Prostate gland (tissue), 2 donors: ENCODE data around the gene HTD2. TPM values are rescaled to one million over a fixed set of nuclear protein-coding genes. Genes with fewer than 3 reads are reported as not detected.

Source experiments
- DNase-seq: peaks from one replicate; pipeline ENCODE4 v3.0.0-alpha.2; 2019; ENCODE audit warnings: low spot score
- H3K27ac ChIP-seq, 2 donors: fragments of 200-600 bp; sonication (generic); 2 replicates each; pipeline ENCODE4 v1.5.1; 2017 to 2019
- H3K27me3 ChIP-seq: fragments of 200-600 bp; sonication (generic); replicated peaks from 2 replicates; pipeline ENCODE4 v1.5.1; 2019; ENCODE audit not compliant: insufficient read depth
- H3K36me3 ChIP-seq, 2 donors: fragments of 200-600 bp; sonication (generic); 1 replicate in 1 of 2; 2 replicates in 1 of 2; pipeline versions ENCODE4 v1.5.1 to v1.8.1; 2017 to 2019
- H3K4me1 ChIP-seq: fragments of 200-600 bp; sonication (generic); replicated peaks from 2 replicates; pipeline ENCODE4 v1.5.1; 2019
- H3K4me3 ChIP-seq, 2 donors: fragments of 200-600 bp; sonication (generic); 2 replicates each; pipeline ENCODE4 v1.5.1; 2017 to 2019
- H3K9me3 ChIP-seq: fragments of 200-600 bp; sonication (generic); 2 replicates; pipeline ENCODE4 v1.5.1; 2017
- CTCF ChIP-seq, 4 experiments: fragments of 200-600 bp in 2 of 4; fragments of 450-650 bp in 2 of 4; sonication (generic) in 2 of 4; IDR thresholded peaks; 1 replicate in 3 of 4; 2 replicates in 1 of 4; pipeline ENCODE4 v1.5.1; 2016 to 2019; ENCODE audit warnings: antibody characterized with exemption in 4 of 4, mild to moderate bottlenecking in 2 of 4, moderate library complexity in 2 of 4
- POLR2A ChIP-seq: fragments of 450-650 bp; IDR thresholded peaks from one replicate; pipeline ENCODE4 v1.6.1; 2016; ENCODE audit warnings: antibody characterized with exemption, mild to moderate bottlenecking
- POLR2AphosphoS5 ChIP-seq: sonication (generic); formaldehyde crosslinking; IDR thresholded peaks from one replicate; pipeline ENCODE4 v1.6.1; 2017; ENCODE audit warnings: antibody characterized with exemption
- WGBS: methylation state at CpG from one replicate; pipeline ENCODE4 v1.1.5; 2018; 5-methylcytosine and 5-hydroxymethylcytosine counted together
- intact Hi-C: fragments of 100-400 bp; cut with DNase I; formaldehyde crosslinking; loops from one replicate; pipeline ENCODE4 v1.14.2; 2022
- total RNA-seq, 2 donors: library from RNA; depleted of rRNA; stranded (reverse); fragments of >200 nt; gene quantifications; one replicate each; pipeline ENCODE4 v1.1.0, GENCODE V29; 2016

HTD2 gene
- total RNA-seq, 2 donors from 2014 or later, result 15.4 to 17.1 TPM

DNA sequence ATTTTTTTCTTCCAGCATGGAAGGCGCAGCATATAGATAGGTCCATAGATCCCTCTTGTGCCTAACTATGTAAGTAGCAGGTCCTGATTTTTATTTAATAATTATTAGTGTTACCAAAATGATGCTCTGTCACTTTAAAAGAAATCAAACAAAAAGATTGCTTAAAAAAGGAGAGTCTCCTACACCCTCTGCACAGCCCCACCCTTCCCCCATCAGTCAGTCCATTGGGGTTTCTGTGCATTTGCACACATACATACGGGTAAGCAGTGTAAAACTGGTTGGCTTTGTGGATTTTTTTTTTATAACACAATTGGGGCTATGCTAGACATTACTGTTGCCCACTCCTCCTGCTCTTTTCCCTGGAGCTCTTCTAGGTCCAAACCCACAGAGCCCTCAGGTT, 7.2 kb upstream of the HTD2 start:
- Histone ChIP-seq H3K36me3 (no peaks in the 10 kb centered on the region), H3K9me3 (no peaks in the 10 kb centered on the region), H3K27ac (no peak overlapping the region), H3K4me1 (no peaks in the 10 kb centered on the region), H3K27me3 (no peaks in the 10 kb centered on the region), H3K4me3 (no peak overlapping the region)
- intact Hi-C loops, result loop anchor here (2.0 to 5.0 kb wide), 3 partner anchors 62 to 122 kb away; partner anchors contain the start of gene ABHD6
- DNase-seq, result no peak
- WGBS, result 64% methylated on average over 2 of the region's 2 CpGs
- TF ChIP-seq CTCF (IDR thresholded peaks at IDR 0.05) (no peak), POLR2A (no peak), POLR2AphosphoS5 (no peak)

- Histone ChIP-seq H3K4me1 (no peaks in the 10 kb centered on the region), H3K36me3 (no peaks in the 10 kb centered on the region), H3K4me3 (no peak overlapping the region), H3K27me3 (no peaks in the 10 kb centered on the region), H3K27ac (no peak overlapping the region), H3K9me3 (no peaks in the 10 kb centered on the region)
- TF ChIP-seq POLR2AphosphoS5 (no peak), POLR2A (no peak), CTCF (IDR thresholded peaks at IDR 0.05) (peak in 3 of 4 experiments; percentile 51 to 73 (median 71))
- WGBS, result 11% methylated on average over 8 of the region's 8 CpGs
- DNase-seq, result no peak
- intact Hi-C loops, result loop anchor here (2.0 to 5.0 kb wide), 3 partner anchors 63 to 123 kb away; partner anchors contain the start of gene ABHD6
Measured at GRCh38 chr3:58299839-58300516, 6.3 kb upstream of the HTD2 start.

DNA sequence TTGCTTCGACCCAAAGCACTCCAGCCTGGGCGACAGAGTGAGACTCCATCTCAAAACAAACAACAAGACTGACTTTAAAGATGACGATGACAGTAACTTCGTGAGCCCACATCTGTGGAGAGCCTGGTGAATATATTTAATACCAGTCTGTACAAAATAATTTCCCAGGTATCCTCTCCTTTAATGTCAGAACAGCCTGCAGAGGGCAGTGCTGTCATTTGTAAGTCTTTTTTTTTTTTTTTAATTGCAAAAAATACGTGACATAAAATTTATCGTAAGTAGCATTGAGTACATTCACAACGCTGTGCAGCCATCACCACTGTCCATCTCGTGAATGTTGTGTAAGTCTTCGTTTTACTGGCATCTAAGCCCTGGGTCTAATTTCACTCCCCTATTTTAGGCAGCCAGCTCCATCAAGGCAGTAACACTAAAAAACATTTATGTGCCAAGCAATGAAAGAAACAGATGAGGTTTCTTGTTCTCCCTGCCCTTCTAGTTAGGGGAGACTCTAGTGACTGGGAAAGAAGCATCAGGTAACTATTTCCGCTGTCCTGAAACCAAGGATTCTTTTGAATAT, 1.4 kb downstream of the HTD2 start:
- peak; percentile 23 for DNase-seq
- intact Hi-C loops, result loop anchor here (2.0 kb wide), 1 partner anchor 71 kb away; the partner anchor contains the start of gene ABHD6
- Histone ChIP-seq H3K27me3 (no peaks in the 10 kb centered on the region), H3K27ac (peak overlapping the region; percentile 95 to 98), H3K9me3 (no peaks in the 10 kb centered on the region), H3K4me3 (peak overlapping the region; percentile 75 to 88), H3K4me1 (peaks cover 17% of the 10 kb centered on the region), H3K36me3 (peaks cover 0 to 5% of the 10 kb centered on the region in 2 donors)
- WGBS, result 21% methylated on average over 10 of the region's 10 CpGs
- no peak for TF ChIP-seq POLR2A
- peak in 3 of 4 experiments; percentile 16 to 40 (median 31) for TF ChIP-seq CTCF (IDR thresholded peaks at IDR 0.05)
- peak; percentile 3 for TF ChIP-seq POLR2AphosphoS5

DNA sequence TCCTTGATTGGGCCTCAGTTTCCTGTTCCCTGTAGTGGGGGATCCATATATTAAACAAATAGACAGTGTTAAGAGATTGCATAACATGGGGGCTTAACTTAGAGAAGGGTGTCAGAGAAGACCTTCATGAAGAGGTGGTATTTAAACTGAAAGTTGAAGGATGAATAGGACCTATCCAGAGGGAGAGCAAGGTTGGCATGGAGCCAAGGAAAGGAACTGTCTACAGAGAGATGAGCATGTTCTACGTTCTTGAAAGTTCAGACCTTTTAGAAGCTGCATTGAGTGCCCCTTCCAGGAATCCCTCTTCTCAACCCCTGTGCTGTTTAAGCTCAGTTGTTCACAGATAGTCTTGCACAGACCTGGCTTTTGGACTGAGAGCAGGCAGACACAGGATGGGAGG, 2.4 kb downstream of the HTD2 start:
- intact Hi-C loops, result no loop called here
- Histone ChIP-seq H3K4me3 (no peak overlapping the region), H3K27me3 (no peaks in the 10 kb centered on the region), H3K4me1 (peaks cover 17% of the 10 kb centered on the region), H3K9me3 (no peaks in the 10 kb centered on the region), H3K27ac (no peak overlapping the region), H3K36me3 (peaks cover 0 to 5% of the 10 kb centered on the region in 2 donors)
- 10% methylated on average over 1 of the region's 1 CpG for WGBS
- TF ChIP-seq CTCF (IDR thresholded peaks at IDR 0.05) (no peak), POLR2A (no peak), POLR2AphosphoS5 (no peak)
- no peak for DNase-seq

DNA sequence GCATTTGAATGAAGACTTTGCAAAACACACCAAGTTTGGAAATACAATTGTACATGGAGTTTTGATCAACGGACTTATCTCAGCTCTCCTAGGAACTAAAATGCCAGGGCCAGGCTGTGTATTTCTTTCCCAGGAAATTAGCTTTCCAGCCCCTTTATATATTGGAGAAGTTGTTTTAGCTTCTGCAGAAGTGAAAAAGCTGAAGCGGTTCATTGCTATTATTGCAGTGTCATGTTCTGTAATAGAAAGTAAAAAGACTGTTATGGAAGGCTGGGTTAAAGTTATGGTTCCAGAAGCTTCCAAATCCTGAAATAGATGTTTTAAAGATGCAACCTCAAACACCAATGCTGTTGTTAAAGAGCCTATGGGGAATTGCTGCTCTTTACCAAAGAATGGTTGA, 11.5 kb downstream of the HTD2 start:
- no peaks in the 10 kb centered on the region for H3K4me1 ChIP-seq
- DNase-seq, result no peak
- TF ChIP-seq POLR2AphosphoS5 (no peak), POLR2A (no peak), CTCF (IDR thresholded peaks at IDR 0.05) (no peak)
- no peaks in the 10 kb centered on the region for H3K9me3 ChIP-seq
- 77% methylated on average over 2 of the region's 2 CpGs for WGBS
- no peak overlapping the region for H3K27ac ChIP-seq
- intact Hi-C loops, result no loop called here
- no peaks in the 10 kb centered on the region for H3K27me3 ChIP-seq
- peaks cover 4 to 11% of the 10 kb centered on the region in 2 donors for H3K36me3 ChIP-seq
- H3K4me3 ChIP-seq, result no peak overlapping the region
